ENCODE results near the gene OMP.

DNA sequence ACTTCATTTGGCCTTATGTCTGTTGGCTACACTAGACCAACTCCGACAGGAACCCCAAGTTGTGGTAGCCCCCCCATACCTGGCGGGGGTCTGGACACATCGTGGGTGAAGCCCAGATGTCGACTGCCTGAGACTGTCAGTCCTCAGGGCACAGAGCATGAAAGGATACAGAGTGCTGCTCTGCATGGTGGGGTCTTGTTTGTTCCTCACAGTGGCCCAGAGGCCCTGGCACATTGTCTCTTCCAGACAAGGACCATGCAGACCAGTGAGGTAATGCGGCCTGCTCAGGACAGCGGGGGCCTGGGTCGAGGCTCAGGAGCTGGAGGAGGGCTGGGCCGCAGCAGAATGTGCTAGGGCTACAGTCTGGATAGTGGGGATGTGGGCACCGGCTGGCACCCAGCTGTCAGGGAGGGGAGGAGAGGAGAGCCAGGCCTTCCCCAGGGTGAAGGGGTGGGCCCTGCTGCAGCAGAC, 21.2 kb upstream of the OMP start:
- TF ChIP-seq CTCF (IDR thresholded peaks at IDR 0.05) (no peak), POLR2A (IDR thresholded peaks at IDR 0.05) (no peak)
